Neuronal stem cell (in vitro differentiated cells): ENCODE measurements around the gene MYO1E.
"Not testable (repeated sequence)": the region's sequence is repeated elsewhere in the genome, so short reads cannot be mapped to it uniquely, and the experiment has no call there.

ENCODE experiments used
- DNase-seq: peaks from one replicate; pipeline ENCODE4 v3.0.0-alpha.2; 2013; ENCODE audit warnings: low spot score
- H2AFZ ChIP-seq: one replicate; pipeline ENCODE4 v1.6.1; 2013; ENCODE audit warnings: mild to moderate bottlenecking, low read length, inconsistent platforms
- H2AK5ac ChIP-seq: 2 replicates; pipeline ENCODE4 v1.6.1; 2013; ENCODE audit warnings: low read depth, mild to moderate bottlenecking, inconsistent platforms, low read length, moderate library complexity, mixed read lengths
- H2BK120ac ChIP-seq: 2 replicates; pipeline ENCODE4 v1.6.1; 2013; ENCODE audit warnings: low read depth, mild to moderate bottlenecking, inconsistent platforms, low read length, moderate library complexity, mixed read lengths
- H2BK12ac ChIP-seq: one replicate; pipeline ENCODE4 v1.6.1; 2013; ENCODE audit warnings: low read length, inconsistent platforms
- H2BK15ac ChIP-seq: 2 replicates; pipeline ENCODE4 v1.6.1; 2013; ENCODE audit warnings: mild to moderate bottlenecking, low read length, inconsistent platforms, mixed read lengths
- H2BK5ac ChIP-seq: one replicate; pipeline ENCODE4 v1.6.1; 2013; ENCODE audit warnings: inconsistent platforms, mild to moderate bottlenecking, low read length, moderate library complexity
- H3K14ac ChIP-seq: one replicate; pipeline ENCODE4 v1.6.1; 2013; ENCODE audit warnings: low read length, inconsistent platforms
- H3K18ac ChIP-seq: 2 replicates; pipeline ENCODE4 v1.6.1; 2013; ENCODE audit warnings: low read length, inconsistent platforms
- H3K23ac ChIP-seq: 2 replicates; pipeline ENCODE4 v1.6.1; 2013; ENCODE audit warnings: low read depth, mild to moderate bottlenecking, mixed read lengths, low read length, inconsistent platforms; ENCODE audit not compliant: poor library complexity
- H3K27ac ChIP-seq: replicated peaks from 3 replicates; pipeline ENCODE4 v1.5.1; 2013; ENCODE audit warnings: low read length, inconsistent platforms
- H3K27me3 ChIP-seq, 3 experiments: 2 replicates each; pipeline ENCODE4 v1.6.1; 2013; ENCODE audit warnings: low read length in 3 of 3, mild to moderate bottlenecking in 2 of 3, inconsistent platforms in 1 of 3, low read depth in 1 of 3, mixed read lengths in 1 of 3, moderate library complexity in 1 of 3; ENCODE audit not compliant: control insufficient read depth in 3 of 3, insufficient read depth in 3 of 3
- H3K36me3 ChIP-seq, 2 donors: replicated peaks in 1 of 2; 2 replicates each; pipeline ENCODE4 v1.6.1; 2013; ENCODE audit warnings: low read length in 2 of 2; ENCODE audit not compliant: control insufficient read depth in 2 of 2, insufficient read depth in 2 of 2
- H3K4ac ChIP-seq: 2 replicates; pipeline ENCODE4 v1.6.1; 2013; ENCODE audit warnings: inconsistent platforms, mild to moderate bottlenecking, low read length, moderate library complexity
- H3K4me1 ChIP-seq, 2 donors: 1 replicate in 1 of 2; 2 replicates in 1 of 2; pipeline ENCODE4 v1.6.1; 2013; ENCODE audit warnings: low read length in 2 of 2, low read depth in 1 of 2; ENCODE audit not compliant: control insufficient read depth in 2 of 2, insufficient read depth in 1 of 2
- H3K4me2 ChIP-seq: one replicate; pipeline ENCODE4 v1.6.1; 2013; ENCODE audit warnings: mild to moderate bottlenecking, low read length, inconsistent platforms; ENCODE audit not compliant: insufficient read depth, poor library complexity, severe bottlenecking
- H3K4me3 ChIP-seq, 2 donors: 2 replicates each; pipeline ENCODE4 v1.5.1; 2013; ENCODE audit warnings: low read length in 2 of 2, mild to moderate bottlenecking in 2 of 2, inconsistent platforms in 1 of 2, moderate library complexity in 1 of 2
- H3K79me1 ChIP-seq: one replicate; pipeline ENCODE4 v1.6.1; 2013; ENCODE audit warnings: low read depth, mild to moderate bottlenecking, inconsistent platforms, low read length, moderate library complexity
- H3K9ac ChIP-seq: one replicate; pipeline ENCODE4 v1.6.1; 2013; ENCODE audit warnings: mild to moderate bottlenecking, low read depth, low read length, inconsistent platforms; ENCODE audit not compliant: poor library complexity
- H3K9me3 ChIP-seq, 2 donors: replicated peaks in 1 of 2; 2 replicates each; pipeline versions ENCODE3 to v1.6.1; 2013; ENCODE audit warnings: low read length in 2 of 2, mild to moderate bottlenecking in 2 of 2, inconsistent platforms in 1 of 2, low read depth in 1 of 2, mixed read lengths in 1 of 2, moderate library complexity in 1 of 2; ENCODE audit not compliant: control insufficient read depth in 2 of 2, insufficient read depth in 1 of 2
- H4K8ac ChIP-seq: one replicate; pipeline ENCODE4 v1.6.1; 2013; ENCODE audit warnings: low read depth, mild to moderate bottlenecking, inconsistent platforms, low read length, moderate library complexity
- H4K91ac ChIP-seq: one replicate; pipeline ENCODE4 v1.6.1; 2013; ENCODE audit warnings: low read length, low read depth, mild to moderate bottlenecking, inconsistent platforms; ENCODE audit not compliant: poor library complexity
- WGBS, 2 donors: extraction: QIAGEN DNeasy Blood & Tissue Kit; methylation state at CpG; one replicate each; pipeline ENCODE4 v1.1.7; 2013; ENCODE audit warnings: missing lambda C conversion rate in 2 of 2, mixed read lengths in 1 of 2; ENCODE audit not compliant: insufficient read length in 2 of 2, insufficient replicate concordance in 1 of 2; ENCODE audit errors: extremely low coverage in 2 of 2; 5-methylcytosine and 5-hydroxymethylcytosine counted together

Gene MYO1E

DNA sequence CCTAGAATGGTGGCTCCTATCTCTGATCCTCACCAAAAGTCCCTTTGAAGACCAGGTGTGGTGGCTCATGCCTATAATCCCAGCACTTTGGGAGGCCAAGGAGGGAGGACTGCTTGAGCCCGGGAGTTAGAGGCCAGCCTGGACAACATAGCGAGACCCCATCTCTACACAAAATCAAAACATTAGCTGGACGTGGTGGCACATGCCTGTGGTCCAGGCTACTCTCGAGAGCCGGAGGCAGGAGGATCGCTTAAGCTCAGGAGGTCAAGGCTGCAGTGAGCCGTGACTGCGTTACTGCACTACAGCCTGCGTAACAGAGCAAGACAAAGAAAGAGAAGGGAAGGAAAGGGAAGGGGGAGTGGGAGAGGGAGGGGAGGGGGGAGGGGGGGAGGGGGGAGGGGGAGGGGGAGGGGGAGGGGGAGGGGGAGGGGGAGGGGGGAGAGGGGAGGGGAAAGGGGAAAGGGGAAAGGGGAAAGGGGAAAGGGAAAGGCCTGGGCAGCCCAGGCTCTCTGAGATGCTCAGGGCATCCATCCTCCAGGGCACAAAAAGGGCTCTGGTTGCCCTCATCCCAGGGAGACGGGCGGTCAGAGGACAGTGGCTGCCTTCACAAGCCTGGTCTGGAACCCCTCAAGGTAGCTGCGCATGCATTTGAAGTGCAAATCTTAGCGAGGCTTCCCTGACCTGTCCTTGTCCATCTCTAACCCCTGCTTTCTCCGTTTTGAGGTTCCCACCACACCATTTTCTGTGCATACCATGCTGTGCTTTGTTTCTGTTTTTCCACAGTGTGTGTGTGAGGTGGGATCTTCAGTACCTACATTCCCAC, 89.9 kb downstream of the MYO1E start:
- Histone ChIP-seq H3K4me1 (no peaks in the 10 kb centered on the region), H4K8ac (no peak overlapping the region), H2AFZ (no peak overlapping the region), H3K27ac (no peak overlapping the region), H4K91ac (no peak overlapping the region), H3K9ac (no peak overlapping the region), H2BK12ac (no peak overlapping the region), H2BK5ac (no peak overlapping the region), H2BK15ac (no peak overlapping the region), H3K27me3 (no peaks in the 10 kb centered on the region), H3K23ac (peak overlapping the region; percentile 18), H3K9me3 (peaks cover 0 to 2% of the 10 kb centered on the region in 2 donors), H3K4ac (no peak overlapping the region), H2AK5ac (no peak overlapping the region), H3K14ac (no peak overlapping the region), H3K4me3 (no peak overlapping the region), H3K79me1 (no peaks in the 10 kb centered on the region), H3K18ac (no peak overlapping the region), H3K36me3 (no peaks in the 10 kb centered on the region), H2BK120ac (no peak overlapping the region), H3K4me2 (no peak overlapping the region)
- DNase-seq, result no peak
- no CpG with 5 or more reads among the region's 14 CpGs for WGBS, 2 donors

DNA sequence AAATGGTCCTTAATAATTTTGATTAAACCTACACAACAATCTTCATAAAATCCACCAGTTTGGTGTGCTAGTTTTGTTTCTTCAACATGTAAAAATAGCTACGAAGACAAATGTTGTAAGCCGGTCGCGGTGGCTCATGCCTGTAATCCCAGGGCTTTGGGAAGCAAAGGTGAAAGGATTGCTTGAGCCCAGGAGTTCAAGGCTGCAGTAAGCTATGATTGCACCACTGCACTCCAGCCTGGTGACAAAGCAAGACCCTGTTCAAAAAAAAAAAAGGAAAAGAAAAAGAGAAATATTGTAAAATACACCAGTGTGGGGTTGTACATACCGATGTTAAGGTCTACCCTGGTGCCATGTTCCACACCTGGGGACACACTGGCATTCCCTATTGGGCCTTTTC, 91.0 kb downstream of the MYO1E start:
- Histone ChIP-seq H4K8ac (no peak overlapping the region), H3K4me1 (no peaks in the 10 kb centered on the region), H3K4me3 (no peak overlapping the region), H2AK5ac (no peak overlapping the region), H3K4ac (no peak overlapping the region), H2BK12ac (no peak overlapping the region), H2BK120ac (no peak overlapping the region), H2AFZ (no peak overlapping the region), H2BK5ac (no peak overlapping the region), H2BK15ac (no peak overlapping the region), H3K14ac (no peak overlapping the region), H3K79me1 (no peaks in the 10 kb centered on the region), H3K27me3 (no peaks in the 10 kb centered on the region), H3K23ac (no peak overlapping the region), H3K36me3 (no peaks in the 10 kb centered on the region), H3K9ac (no peak overlapping the region), H3K4me2 (no peak overlapping the region), H3K18ac (no peak overlapping the region), H3K9me3 (peaks cover 0 to 2% of the 10 kb centered on the region in 2 donors), H3K27ac (no peak overlapping the region), H4K91ac (no peak overlapping the region)
- no peak for DNase-seq
- WGBS, 2 donors, result no CpG with 5 or more reads among the region's 5 CpGs

GRCh38 chr15:59280855-59281254, 91.8 kb downstream of the MYO1E start:
- H4K91ac ChIP-seq, result no peak overlapping the region
- no peaks in the 10 kb centered on the region for H3K36me3 ChIP-seq
- no peak overlapping the region for H2AFZ ChIP-seq
- H3K4me2 ChIP-seq, result no peak overlapping the region
- DNase-seq, result no peak
- no peak overlapping the region for H3K27ac ChIP-seq
- no peak overlapping the region for H3K14ac ChIP-seq
- H3K18ac ChIP-seq, result no peak overlapping the region
- H3K4me3 ChIP-seq, result no peak overlapping the region
- H2BK12ac ChIP-seq, result no peak overlapping the region
- H3K23ac ChIP-seq, result no peak overlapping the region
- no peaks in the 10 kb centered on the region for H3K27me3 ChIP-seq
- WGBS, 2 donors, result no CpG with 5 or more reads among the region's 5 CpGs
- no peak overlapping the region for H2BK15ac ChIP-seq
- H4K8ac ChIP-seq, result no peak overlapping the region
- H2AK5ac ChIP-seq, result no peak overlapping the region
- H3K79me1 ChIP-seq, result no peaks in the 10 kb centered on the region
- H3K9ac ChIP-seq, result no peak overlapping the region
- no peaks in the 10 kb centered on the region for H3K4me1 ChIP-seq
- no peak overlapping the region for H2BK120ac ChIP-seq
- peaks cover 0 to 2% of the 10 kb centered on the region in 2 donors for H3K9me3 ChIP-seq
- no peak overlapping the region for H3K4ac ChIP-seq
- no peak overlapping the region for H2BK5ac ChIP-seq

- H3K36me3 ChIP-seq, H3K27ac ChIP-seq: not testable (repeated sequence)
- no CpG with 5 or more reads among the region's 6 CpGs for WGBS, 2 donors
These were observed 92.4 kb downstream of the MYO1E start for GRCh38 chr15:59280292-59280691.

More at GRCh38 chr15:59280292-59280691, 92.4 kb downstream of the MYO1E start:
- H3K9ac ChIP-seq, H3K4me1 ChIP-seq, H3K23ac ChIP-seq, H2BK5ac ChIP-seq, H2AK5ac ChIP-seq, H3K4ac ChIP-seq, H2BK15ac ChIP-seq, H2BK120ac ChIP-seq, H3K9me3 ChIP-seq, H3K4me2 ChIP-seq, H3K79me1 ChIP-seq, H3K14ac ChIP-seq, H2AFZ ChIP-seq, DNase-seq, H3K27me3 ChIP-seq, H3K18ac ChIP-seq, H3K4me3 ChIP-seq, H4K91ac ChIP-seq, H2BK12ac ChIP-seq, H4K8ac ChIP-seq: not testable (repeated sequence)
